ENCODE data around the gene CRAMP1. TPM values are rescaled to one million over a fixed set of nuclear protein-coding genes. Genes with fewer than 3 reads are reported as not detected.
"Not testable (repeated sequence)": the region's sequence is repeated elsewhere in the genome, so short reads cannot be mapped to it uniquely, and the experiment has no call there.

Gene CRAMP1
- total RNA-seq, 1 experiment from 2014 or later = 8.1 TPM

GRCh38 chr16:1678500-1679098 is 66.4 kb downstream of the CRAMP1 start:
- peak; percentile 53 for DNase-seq (ENCODE audit: low spot score)

GRCh38 chr16:1680361-1680760 is 68.2 kb downstream of the CRAMP1 start:
- DNase-seq (ENCODE audit: low spot score) = no peak

- DNase-seq (ENCODE audit: low spot score) = no peak
Measured at GRCh38 chr16:1681032-1681431, 68.9 kb downstream of the CRAMP1 start.

GRCh38 chr16:1687427-1688316 is 75.5 kb downstream of the CRAMP1 start:
- DNase-seq (ENCODE audit: low spot score) = no peak

GRCh38 chr16:1688807-1689560 is 76.8 kb downstream of the CRAMP1 start:
- peak; percentile 93 for DNase-seq (ENCODE audit: low spot score)

- DNase-seq (ENCODE audit: low spot score) = no peak
Measured at GRCh38 chr16:1689853-1690252, 77.7 kb downstream of the CRAMP1 start.

GRCh38 chr16:1690810-1691209 is 78.7 kb downstream of the CRAMP1 start:
- no peak for DNase-seq (ENCODE audit: low spot score)

GRCh38 chr16:1691276-1691675 is 79.1 kb downstream of the CRAMP1 start:
- DNase-seq (ENCODE audit: low spot score) = peak; percentile 88

- peak; percentile 97 for DNase-seq (ENCODE audit: low spot score)
Measured at GRCh38 chr16:1691956-1692355, 79.8 kb downstream of the CRAMP1 start.

- no peak for DNase-seq (ENCODE audit: low spot score)
Measured at GRCh38 chr16:1696863-1697262, 84.7 kb downstream of the CRAMP1 start.

GRCh38 chr16:1698680-1699079 is 86.5 kb downstream of the CRAMP1 start:
- DNase-seq (ENCODE audit: low spot score) = no peak

GRCh38 chr16:1700246-1700645 is 88.1 kb downstream of the CRAMP1 start:
- DNase-seq (ENCODE audit: low spot score) = no peak

GRCh38 chr16:1701216-1701878 is 89.2 kb downstream of the CRAMP1 start:
- no peak for DNase-seq (ENCODE audit: low spot score)

- not testable (repeated sequence) for DNase-seq (ENCODE audit: low spot score)
Measured at GRCh38 chr16:1705324-1705687, 93.1 kb downstream of the CRAMP1 start.

GRCh38 chr16:1705688-1706385 is 93.7 kb downstream of the CRAMP1 start, which contains the start of gene MAPK8IP3:
MAPK8IP3 (plus strand) TSS chr16:1706195; CDS start chr16:1706340, 145 bp downstream.
- peak; percentile 81 for DNase-seq (ENCODE audit: low spot score)

GRCh38 chr16:1706386-1707192 is 94.4 kb downstream of the CRAMP1 start:
- no peak for DNase-seq (ENCODE audit: low spot score)

- DNase-seq (ENCODE audit: low spot score) = no peak
Measured at GRCh38 chr16:1707193-1707790, 95.1 kb downstream of the CRAMP1 start.

- DNase-seq (ENCODE audit: low spot score) = no peak
Measured at GRCh38 chr16:1708083-1708767, 96.1 kb downstream of the CRAMP1 start.

- no peak for DNase-seq (ENCODE audit: low spot score)
Measured at GRCh38 chr16:1708768-1709180, 96.6 kb downstream of the CRAMP1 start.
